ENCODE results near the gene NT5DC3. TPM values are rescaled to one million over a fixed set of nuclear protein-coding genes. Genes with fewer than 3 reads are reported as not detected.

NT5DC3 gene
- total RNA-seq, 2 donors from 2014 or later = 36.0 to 62.4 TPM

DNA sequence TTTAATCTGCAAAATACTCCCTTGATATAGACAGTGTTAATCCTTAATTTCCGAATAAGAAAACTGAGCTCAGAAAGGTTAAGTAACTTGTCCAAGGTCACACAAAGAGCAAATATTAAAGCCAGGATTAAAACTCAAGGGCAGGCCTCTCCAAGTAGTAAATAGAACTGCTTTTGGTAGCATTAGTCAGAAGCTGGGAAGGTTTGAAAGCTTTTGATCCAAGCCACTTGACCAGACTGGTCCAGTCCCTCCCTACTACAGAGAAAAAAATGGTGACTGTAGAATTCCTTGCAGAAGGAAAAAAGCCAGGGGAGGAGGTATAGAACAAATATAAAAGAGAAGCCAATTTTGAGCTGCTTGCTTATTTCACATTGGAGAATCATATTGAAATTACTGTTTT lies 111.5 kb downstream of the NT5DC3 start:
- TF ChIP-seq, protein P1, sequence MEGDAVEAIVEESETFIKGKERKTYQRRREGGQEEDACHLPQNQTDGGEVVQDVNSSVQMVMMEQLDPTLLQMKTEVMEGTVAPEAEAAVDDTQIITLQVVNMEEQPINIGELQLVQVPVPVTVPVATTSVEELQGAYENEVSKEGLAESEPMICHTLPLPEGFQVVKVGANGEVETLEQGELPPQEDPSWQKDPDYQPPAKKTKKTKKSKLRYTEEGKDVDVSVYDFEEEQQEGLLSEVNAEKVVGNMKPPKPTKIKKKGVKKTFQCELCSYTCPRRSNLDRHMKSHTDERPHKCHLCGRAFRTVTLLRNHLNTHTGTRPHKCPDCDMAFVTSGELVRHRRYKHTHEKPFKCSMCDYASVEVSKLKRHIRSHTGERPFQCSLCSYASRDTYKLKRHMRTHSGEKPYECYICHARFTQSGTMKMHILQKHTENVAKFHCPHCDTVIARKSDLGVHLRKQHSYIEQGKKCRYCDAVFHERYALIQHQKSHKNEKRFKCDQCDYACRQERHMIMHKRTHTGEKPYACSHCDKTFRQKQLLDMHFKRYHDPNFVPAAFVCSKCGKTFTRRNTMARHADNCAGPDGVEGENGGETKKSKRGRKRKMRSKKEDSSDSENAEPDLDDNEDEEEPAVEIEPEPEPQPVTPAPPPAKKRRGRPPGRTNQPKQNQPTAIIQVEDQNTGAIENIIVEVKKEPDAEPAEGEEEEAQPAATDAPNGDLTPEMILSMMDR (IDR thresholded peaks at IDR 0.05) = no peak

GRCh38 chr12:103728323-103728722 lies 112.7 kb downstream of the NT5DC3 start:
- H3K27ac ChIP-seq = no peak overlapping the region
- H3K36me3 ChIP-seq = no peaks in the 10 kb centered on the region
- H3K4me3 ChIP-seq = no peak overlapping the region
- ATAC-seq (ENCODE audit: insufficient number of reproducible peaks, low FRiP score, low read depth) (no peak), DNase-seq (ENCODE audit: low spot score) (no peak)
- no peaks in the 10 kb centered on the region for H3K4me1 ChIP-seq (ENCODE audit: control insufficient read depth in 1 of 2, low read depth in 2 of 2)
- TF ChIP-seq, protein P1 (IDR thresholded peaks at IDR 0.05) = no peak
- H3K9me3 ChIP-seq = peaks cover 8% of the 10 kb centered on the region
- H3K27me3 ChIP-seq (replicated peaks; ENCODE audit: insufficient read depth) = no peaks in the 10 kb centered on the region

More for the DNA sequence above, 111.5 kb downstream of the NT5DC3 start:
- Histone ChIP-seq H3K4me1 (ENCODE audit: control insufficient read depth in 1 of 2, low read depth in 2 of 2) (no peaks in the 10 kb centered on the region), H3K27ac (no peak overlapping the region), H3K36me3 (no peaks in the 10 kb centered on the region), H3K4me3 (no peak overlapping the region), H3K9me3 (peaks cover 8% of the 10 kb centered on the region), H3K27me3 (replicated peaks; ENCODE audit: insufficient read depth) (no peaks in the 10 kb centered on the region)
- DNase-seq (ENCODE audit: low spot score) = no peak
- ATAC-seq (ENCODE audit: insufficient number of reproducible peaks, low FRiP score, low read depth) = no peak

GRCh38 chr12:103727638-103728037 lies 113.4 kb downstream of the NT5DC3 start:
- no peaks in the 10 kb centered on the region for H3K27me3 ChIP-seq (replicated peaks; ENCODE audit: insufficient read depth)
- H3K27ac ChIP-seq = no peak overlapping the region
- no peak overlapping the region for H3K4me3 ChIP-seq
- no peaks in the 10 kb centered on the region for H3K36me3 ChIP-seq
- H3K4me1 ChIP-seq (ENCODE audit: control insufficient read depth in 1 of 2, low read depth in 2 of 2) = no peaks in the 10 kb centered on the region
- H3K9me3 ChIP-seq = peaks cover 8% of the 10 kb centered on the region
- ATAC-seq (ENCODE audit: insufficient number of reproducible peaks, low FRiP score, low read depth) (no peak), DNase-seq (ENCODE audit: low spot score) (no peak)
- TF ChIP-seq, protein P1 (IDR thresholded peaks at IDR 0.05) = no peak

GRCh38 chr12:103725398-103725797 lies 115.6 kb downstream of the NT5DC3 start:
- H3K4me3 ChIP-seq = no peak overlapping the region
- TF ChIP-seq, protein P1 (IDR thresholded peaks at IDR 0.05) = no peak
- H3K36me3 ChIP-seq = no peaks in the 10 kb centered on the region
- H3K27me3 ChIP-seq (replicated peaks; ENCODE audit: insufficient read depth) = no peaks in the 10 kb centered on the region
- H3K9me3 ChIP-seq = no peaks in the 10 kb centered on the region
- ATAC-seq (ENCODE audit: insufficient number of reproducible peaks, low FRiP score, low read depth) (no peak), DNase-seq (ENCODE audit: low spot score) (no peak)
- no peaks in the 10 kb centered on the region for H3K4me1 ChIP-seq (ENCODE audit: control insufficient read depth in 1 of 2, low read depth in 2 of 2)
- no peak overlapping the region for H3K27ac ChIP-seq

Other genes starting within 250 kb of the NT5DC3 start
- gene HSP90B1, start 89.2 kb upstream of the NT5DC3 start, total RNA-seq = 100 to 1,000 TPM; 403 to 522 TPM
- 10 to 100 TPM in 1 of 2 donors, 1 to 10 TPM in 1; 8.0 to 24.5 TPM for gene TDG, start 124.6 kb upstream of the NT5DC3 start, total RNA-seq
- 10 to 100 TPM; 30.4 to 45.2 TPM for gene GLT8D2, start 209.0 kb upstream of the NT5DC3 start, total RNA-seq
- 10 to 100 TPM; 24.1 to 28.6 TPM for gene HCFC2, start 223.3 kb upstream of the NT5DC3 start, total RNA-seq